HepG2 (cell line): ENCODE results near the gene KIZ. TPM values are rescaled to one million over a fixed set of nuclear protein-coding genes. Genes with fewer than 3 reads are reported as not detected.

Experiments
- ATF6 ChIP-seq: sonication (generic); formaldehyde crosslinking; conservative IDR thresholded peaks from 2 replicates; pipeline ENCODE4 v1.4.0; 2020; ENCODE audit warnings: missing genetic modification reagents
- CERS6 ChIP-seq: sonication (generic); formaldehyde crosslinking; IDR thresholded peaks from 2 replicates; pipeline ENCODE4 v1.5.0; 2020; ENCODE audit warnings: missing genetic modification reagents
- DNMT3B ChIP-seq: conservative IDR thresholded peaks from 2 replicates; pipeline ENCODE4 v1.6.1; 2016; ENCODE audit warnings: missing biosample characterization, control low read depth
- ELF1 ChIP-seq: sonication (generic); formaldehyde crosslinking; IDR thresholded peaks from 2 replicates; pipeline ENCODE4 v1.4.0; 2020; ENCODE audit warnings: missing genetic modification reagents
- FOXM1 ChIP-seq: sonication (generic); formaldehyde crosslinking; IDR thresholded peaks from 2 replicates; pipeline ENCODE4 v1.5.0; 2020; ENCODE audit warnings: missing genetic modification reagents
- FOXO4 ChIP-seq: sonication (generic); formaldehyde crosslinking; conservative IDR thresholded peaks from 2 replicates; pipeline ENCODE4 v1.8.1; 2023; ENCODE audit warnings: missing genetic modification reagents
- HNF4G ChIP-seq, 2 experiments: sonication (generic) in 1 of 2; formaldehyde crosslinking in 1 of 2; IDR thresholded peaks; 2 replicates each; pipeline versions ENCODE4 v1.4.0 to v1.6.1; 2011 to 2020; ENCODE audit warnings: borderline replicate concordance in 2 of 2, low read depth in 2 of 2, mild to moderate bottlenecking in 2 of 2, low read length in 1 of 2, missing genetic modification reagents in 1 of 2, moderate library complexity in 1 of 2
- HOXA5 ChIP-seq: sonication (generic); formaldehyde crosslinking; IDR thresholded peaks from 2 replicates; pipeline ENCODE4 v1.4.0; 2020; ENCODE audit warnings: missing genetic modification reagents
- MIXL1 ChIP-seq: IDR thresholded peaks from 2 replicates; pipeline ENCODE4 v1.6.1; 2016
- RBM39 ChIP-seq: fragments of 200-400 bp; formaldehyde crosslinking; IDR thresholded peaks from one replicate; pipeline ENCODE4 v1.6.1; 2018; ENCODE audit warnings: antibody characterized with exemption, mild to moderate bottlenecking, low read depth, low read length; ENCODE audit not compliant: poor library complexity, severe bottlenecking
- RNF2 ChIP-seq: fragments of 450-650 bp; conservative IDR thresholded peaks from 2 replicates; pipeline ENCODE4 v1.6.1; 2016; ENCODE audit warnings: low read depth
- RXRB ChIP-seq: IDR thresholded peaks from 2 replicates; pipeline ENCODE4 v1.6.1; 2016; ENCODE audit warnings: borderline replicate concordance, missing genetic modification reagents, missing compliant biosample characterization
- SP4 ChIP-seq: sonication (generic); formaldehyde crosslinking; IDR thresholded peaks from 2 replicates; pipeline ENCODE4 v1.8.1; 2023; ENCODE audit warnings: mild to moderate bottlenecking, missing genetic modification reagents
- SPEN ChIP-seq: sonication (generic); formaldehyde crosslinking; IDR thresholded peaks from 2 replicates; pipeline ENCODE4 v1.5.1; 2020; ENCODE audit warnings: low read depth, mild to moderate bottlenecking, missing genetic modification reagents
- STAG1 ChIP-seq: sonication (generic); formaldehyde crosslinking; IDR thresholded peaks from 2 replicates; pipeline ENCODE4 v1.4.0; 2020; ENCODE audit warnings: missing genetic modification reagents
- ZFAT ChIP-seq: sonication (generic); formaldehyde crosslinking; conservative IDR thresholded peaks from 2 replicates; pipeline ENCODE4 v1.8.1; 2023; ENCODE audit warnings: missing genetic modification reagents, inconsistent platforms
- ZFP37 ChIP-seq: sonication (generic); formaldehyde crosslinking; IDR thresholded peaks from 2 replicates; pipeline ENCODE4 v1.4.0; 2020; ENCODE audit warnings: missing genetic modification reagents, borderline replicate concordance
- ZFP82 ChIP-seq: sonication (generic); formaldehyde crosslinking; IDR thresholded peaks from 2 replicates; pipeline ENCODE4 v1.5.1; 2020; ENCODE audit warnings: mild to moderate bottlenecking, missing genetic modification reagents, borderline replicate concordance
- ZIK1 ChIP-seq: sonication (generic); formaldehyde crosslinking; IDR thresholded peaks from 2 replicates; pipeline ENCODE4 v1.5.0; 2020; ENCODE audit warnings: mild to moderate bottlenecking, low read depth, missing genetic modification reagents, borderline replicate concordance
- ZMYM2 ChIP-seq: sonication (generic); formaldehyde crosslinking; IDR thresholded peaks from 2 replicates; pipeline ENCODE4 v1.8.0; 2022; ENCODE audit warnings: mild to moderate bottlenecking, missing genetic modification reagents
- ZNF121 ChIP-seq: sonication (generic); formaldehyde crosslinking; IDR thresholded peaks from 2 replicates; pipeline ENCODE4 v1.5.0; 2020; ENCODE audit warnings: mild to moderate bottlenecking, missing genetic modification reagents
- ZNF282 ChIP-seq: fragments of 450-650 bp; IDR thresholded peaks from 2 replicates; pipeline ENCODE4 v1.6.1; 2018; ENCODE audit not compliant: partially characterized antibody
- ZNF34 ChIP-seq: sonication (generic); formaldehyde crosslinking; IDR thresholded peaks from 2 replicates; pipeline ENCODE4 v1.4.0; 2020; ENCODE audit warnings: mild to moderate bottlenecking, missing genetic modification reagents, borderline replicate concordance
- ZNF350 ChIP-seq: sonication (generic); formaldehyde crosslinking; IDR thresholded peaks from 2 replicates; pipeline ENCODE4 v1.4.0; 2020; ENCODE audit warnings: mild to moderate bottlenecking, low read depth, missing genetic modification reagents, borderline replicate concordance
- ZNF644 ChIP-seq: IDR thresholded peaks from 2 replicates; pipeline ENCODE4 v1.6.1; 2016; ENCODE audit warnings: low read depth
- ZNF724P ChIP-seq: sonication (generic); formaldehyde crosslinking; IDR thresholded peaks from 2 replicates; pipeline ENCODE4 v1.8.0; 2022; ENCODE audit warnings: missing genetic modification reagents, borderline replicate concordance
- polyA plus RNA-seq, 8 experiments: library from polyadenylated mRNA; depleted of rRNA in 3 of 8; stranded (reverse) in 7 of 8; unstranded in 1 of 8; fragments of >200 nt; fragmentation: Illumina TruSeq in 4 of 8; extraction: Trizol in 4 of 8; gene quantifications; 2 replicates each; pipeline versions ENCODE4 v1.2.1 to v1.2.3, GENCODE V29; 2011 to 2016; ENCODE audit warnings: low read depth in 4 of 8, missing spikeins in 1 of 8, mixed read lengths in 1 of 8; ENCODE audit not compliant: insufficient read depth in 1 of 8
- total RNA-seq, 5 experiments: library from RNA; depleted of rRNA; stranded (reverse); fragments of >200 nt; fragmentation: Illumina TruSeq; extraction: Trizol; gene quantifications; 2 replicates each; pipeline ENCODE4 v1.2.3, GENCODE V29; 2016; ENCODE audit warnings: low read depth in 1 of 5

KIZ gene
- total and polyA plus RNA-seq, 2 of the 13 experiments (the other 11 are each of a cell fraction or from before 2014, with no cell fraction given) = 46.3 to 114 TPM

- TF ChIP-seq ZMYM2 (CRISPR knock-in tag) = no peak; the same call in 1 of the 2 replicates
- TF ChIP-seq STAG1 (CRISPR knock-in tag) = peak; percentile 43
- TF ChIP-seq ZNF350 (CRISPR knock-in tag) = no peak
- TF ChIP-seq ZFP82 (CRISPR knock-in tag) = no peak
- TF ChIP-seq FOXM1 = no peak
- peak; percentile 25; the same call in 1 of the 2 replicates for TF ChIP-seq RXRB (CRISPR knock-in tag)
- TF ChIP-seq MIXL1 (CRISPR knock-in tag) = peak; percentile 12; the same call in 1 of the 2 replicates
- TF ChIP-seq ELF1 = peak; percentile 35; the same call in 1 of the 2 replicates
- no peak for TF ChIP-seq ZFAT (CRISPR knock-in tag)
- no peak for TF ChIP-seq HOXA5
- TF ChIP-seq ZNF724P = peak; percentile 55; the same call in 1 of the 2 replicates
- peak; percentile 38; the same call in 1 of the 2 replicates for TF ChIP-seq ATF6 (CRISPR knock-in tag)
- peak; percentile 21; the same call in 1 of the 2 replicates for TF ChIP-seq ZNF34
- TF ChIP-seq SPEN (CRISPR knock-in tag) = no peak
- no peak for TF ChIP-seq SP4 (CRISPR knock-in tag)
- 0 out of 2 replicates have a peak, but pooled peaks have one; percentile 9 for TF ChIP-seq ZNF644
- peak; percentile 19; the same call in 1 of the 2 replicates for TF ChIP-seq RNF2
- peak; percentile 87; the same call in 1 of the 2 replicates for TF ChIP-seq ZFP37 (CRISPR knock-in tag)
- TF ChIP-seq ZIK1 (CRISPR knock-in tag) = no peak
- TF ChIP-seq ZNF121 (CRISPR knock-in tag) = no peak
- TF ChIP-seq FOXO4 = no peak
- TF ChIP-seq DNMT3B (CRISPR knock-in tag) = peak; percentile 44; the same call in 1 of the 2 replicates
- no peak for TF ChIP-seq RBM39
- TF ChIP-seq HNF4G (IDR thresholded peaks at IDR 0.05; ENCODE audit: borderline replicate concordance, low read depth, low read length) = no peak; the same call in 1 of the 2 replicates
- no peak for TF ChIP-seq HNF4G (CRISPR knock-in tag; IDR thresholded peaks at IDR 0.05; ENCODE audit: borderline replicate concordance, low read depth)
- no peak for TF ChIP-seq CERS6 (CRISPR knock-in tag)
- TF ChIP-seq ZNF282 = no peak
These were observed 622 bp upstream of the KIZ start (continued) for GRCh38 chr20:21125072-21125848.
